CD4-positive, alpha-beta T cell (primary cell): ENCODE measurements around the gene TBCD. TPM values are rescaled to one million over a fixed set of nuclear protein-coding genes. Genes with fewer than 3 reads are reported as not detected.
A peak's percentile ranks its signal among the peaks of the same experiment; 100 is the strongest.
"Not testable (repeated sequence)": the region's sequence is repeated elsewhere in the genome, so short reads cannot be mapped to it uniquely, and the experiment has no call there.

Experiments
- ATAC-seq: fragments of 200-7000 bp; cut with Tn5 transposase; one replicate; pipeline ENCODE4 v1.10.0; 2022; ENCODE audit warnings: mild to moderate bottlenecking; ENCODE audit not compliant: poor library complexity
- CTCF ChIA-PET: fragments of 350-600 bp; sonication (Branson Sonifier 250); formaldehyde crosslinking; loops from one replicate; lab custom pipeline; 2021; ENCODE audit warnings: antibody characterized with exemption, inconsistent platforms; lab: Charles Lee
- POLR2A ChIA-PET: fragments of 350-600 bp; sonication (Branson Sonifier 250); formaldehyde crosslinking; loops from one replicate; lab custom pipeline; 2021; ENCODE audit warnings: antibody characterized with exemption, inconsistent platforms; lab: Charles Lee
- DNase-seq, 14 experiments: peaks; one replicate each; pipeline ENCODE4 v3.0.0-alpha.2; 2013 to 2020; ENCODE audit warnings: mixed read lengths in 2 of 14
- H3K27ac ChIP-seq, 2 donors: one replicate each; pipeline versions ENCODE4 v1.5.1 to v1.7.0; 2013; ENCODE audit warnings: low read length in 2 of 2, low read depth in 1 of 2, mild to moderate bottlenecking in 1 of 2
- H3K27me3 ChIP-seq, 2 experiments: 1 replicate in 1 of 2; 2 replicates in 1 of 2; pipeline versions ENCODE4 v1.6.1 to v1.7.0; 2013; ENCODE audit warnings: low read length in 2 of 2, control low read depth in 1 of 2, mild to moderate bottlenecking in 1 of 2, moderate library complexity in 1 of 2; ENCODE audit not compliant: insufficient read depth in 2 of 2, control insufficient read depth in 1 of 2
- H3K36me3 ChIP-seq: one replicate; pipeline ENCODE4 v1.6.1; 2013; ENCODE audit warnings: low read length, control low read depth; ENCODE audit not compliant: insufficient read depth
- H3K4me1 ChIP-seq: one replicate; pipeline ENCODE4 v1.6.1; 2013; ENCODE audit warnings: low read length, control low read depth; ENCODE audit not compliant: insufficient read depth
- H3K4me3 ChIP-seq: one replicate; pipeline ENCODE4 v1.5.1; 2013; ENCODE audit warnings: mild to moderate bottlenecking, low read length, moderate library complexity
- H3K9me3 ChIP-seq, 2 experiments: 1 replicate in 1 of 2; 2 replicates in 1 of 2; pipeline versions ENCODE4 v1.6.1 to v1.7.0; 2013; ENCODE audit warnings: low read length in 2 of 2, mild to moderate bottlenecking in 2 of 2, control low read depth in 1 of 2, moderate library complexity in 1 of 2; ENCODE audit not compliant: control insufficient read depth in 1 of 2, insufficient read depth in 1 of 2
- H3K27ac Mint-ChIP-seq: one replicate; pipeline ENCODE4 v1.8.0; 2020; ENCODE audit warnings: mixed read lengths
- H3K27me3 Mint-ChIP-seq: one replicate; pipeline ENCODE4 v1.8.0; 2021; ENCODE audit warnings: mixed read lengths
- H3K36me3 Mint-ChIP-seq: one replicate; pipeline ENCODE4 v1.8.0; 2021; ENCODE audit warnings: low read depth, mixed read lengths
- H3K4me1 Mint-ChIP-seq: one replicate; pipeline ENCODE4 v1.8.0; 2021; ENCODE audit warnings: low read depth, mixed read lengths
- H3K4me3 Mint-ChIP-seq: one replicate; pipeline ENCODE4 v1.8.0; 2020; ENCODE audit warnings: mild to moderate bottlenecking, mixed read lengths
- H3K9me3 Mint-ChIP-seq: one replicate; pipeline ENCODE4 v1.8.0; 2020; ENCODE audit warnings: mixed read lengths
- CTCF ChIP-seq: fragments of 200-600 bp; IDR thresholded peaks from one replicate; pipeline ENCODE4 v1.8.0; 2022; ENCODE audit warnings: antibody characterized with exemption, mild to moderate bottlenecking
- intact Hi-C, 2 experiments: fragments of 100-400 bp; cut with DNase I in 1 of 2; cut with micrococcal nuclease in 1 of 2; formaldehyde crosslinking; loops; one replicate each; pipeline versions ENCODE4 v1.15.1 to v1.9.0; 2023 to 2025; cut with DNase I, micrococcal nuclease
- total RNA-seq, 174 experiments: library from RNA in 2 of 174; stranded (reverse) in 2 of 174; gene quantifications; one replicate each; pipeline ENCODE4 v1.2.3 and lab custom pipeline; 2021 to 2026

Gene TBCD
- total RNA-seq, 2 experiments from 2014 or later: 74.6 to 80.3 TPM

GRCh38 chr17:82984751-82985427, 233.0 kb downstream of the TBCD start:
- no peak for TF ChIP-seq CTCF
- H3K4me3 Mint-ChIP-seq: peak overlapping the region; percentile 84
- ATAC-seq: peak; percentile 27

GRCh38 chr17:82985428-82985805, 233.6 kb downstream of the TBCD start:
- Histone ChIP-seq H3K4me3 (no peak overlapping the region), H3K27me3 (no peaks in the 10 kb centered on the region), H3K4me1 (peaks cover 23% of the 10 kb centered on the region), H3K27ac (no peak overlapping the region), H3K9me3 (peaks cover 0 to 6% of the 10 kb centered on the region in 2 experiments), H3K36me3 (no peaks in the 10 kb centered on the region)
- peak overlapping the region; percentile 94 for H3K27ac Mint-ChIP-seq
- no peaks in the 10 kb centered on the region for H3K27me3 Mint-ChIP-seq
- intact Hi-C loops: loop anchor here in 1 of 2 experiments (5.0 kb wide), 2 partner anchors 62 to 93 kb away; no protein-coding TSS in a partner anchor
- ChIA-PET POLR2A (interaction anchor here (1.2 to 2.2 kb wide), 3 partner anchors 22 to 85 kb away, joined by 5 to 10 read pairs (median 6); no protein-coding TSS in a partner anchor), CTCF (no interaction called here)
- H3K4me3 Mint-ChIP-seq: peak overlapping the region; percentile 84
- H3K9me3 Mint-ChIP-seq: no peaks in the 10 kb centered on the region
- H3K4me1 Mint-ChIP-seq: peaks cover 68% of the 10 kb centered on the region
- peaks cover 6% of the 10 kb centered on the region for H3K36me3 Mint-ChIP-seq
- no peak for DNase-seq
- ATAC-seq: no peak
- no peak for TF ChIP-seq CTCF

More at GRCh38 chr17:82984751-82985427, 233.0 kb downstream of the TBCD start:
- H3K27me3 ChIP-seq: no peaks in the 10 kb centered on the region
- Mint-ChIP-seq H3K27me3 (no peaks in the 10 kb centered on the region), H3K36me3 (peaks cover 6% of the 10 kb centered on the region), H3K27ac (peak overlapping the region; percentile 94), H3K4me1 (peaks cover 67% of the 10 kb centered on the region), H3K9me3 (no peaks in the 10 kb centered on the region)
- no peaks in the 10 kb centered on the region for H3K36me3 ChIP-seq
- ChIA-PET CTCF (no interaction called here), POLR2A (interaction anchor here (1.8 to 2.2 kb wide), 2 partner anchors 66 to 85 kb away, joined by 5 to 10 read pairs; no protein-coding TSS in a partner anchor)
- no peak overlapping the region for H3K27ac ChIP-seq
- peak in 1 of 14 experiments; percentile 31 for DNase-seq
- peaks cover 0 to 6% of the 10 kb centered on the region in 2 experiments for H3K9me3 ChIP-seq
- intact Hi-C loops: loop anchor here in 1 of 2 experiments (5.0 kb wide), 2 partner anchors 62 to 93 kb away; no protein-coding TSS in a partner anchor
- H3K4me3 ChIP-seq: no peak overlapping the region
- peaks cover 23% of the 10 kb centered on the region for H3K4me1 ChIP-seq

GRCh38 chr17:82985973-82986372, 234.1 kb downstream of the TBCD start:
- peaks cover 0 to 6% of the 10 kb centered on the region in 2 experiments for H3K9me3 ChIP-seq
- intact Hi-C loops: loop anchor here in 1 of 2 experiments (5.0 kb wide), 2 partner anchors 61 to 94 kb away; no protein-coding TSS in a partner anchor
- H3K27ac Mint-ChIP-seq: peak overlapping the region; percentile 94
- DNase-seq (peak; percentile 46 to 81 (median 69)), ATAC-seq (peak; percentile 90)
- H3K27me3 ChIP-seq: no peaks in the 10 kb centered on the region
- H3K4me1 ChIP-seq: peaks cover 23% of the 10 kb centered on the region
- ChIA-PET CTCF (no interaction called here), POLR2A (interaction anchor here (0.8 to 2.2 kb wide), 4 partner anchors 22 to 270 kb away, joined by 3 to 10 read pairs (median 6); partner anchors contain the start of gene FN3KRP)
- H3K9me3 Mint-ChIP-seq: no peaks in the 10 kb centered on the region
- H3K4me1 Mint-ChIP-seq: peaks cover 68% of the 10 kb centered on the region
- peak overlapping the region; percentile 21 for H3K4me3 ChIP-seq
- H3K36me3 ChIP-seq: no peaks in the 10 kb centered on the region
- no peak for TF ChIP-seq CTCF
- H3K36me3 Mint-ChIP-seq: peaks cover 6% of the 10 kb centered on the region
- peak overlapping the region in 1 of 2 donors; percentile 13 for H3K27ac ChIP-seq
- no peaks in the 10 kb centered on the region for H3K27me3 Mint-ChIP-seq
- H3K4me3 Mint-ChIP-seq: peak overlapping the region; percentile 84

GRCh38 chr17:82989051-82989450, 237.2 kb downstream of the TBCD start:
- H3K4me1 Mint-ChIP-seq: peaks cover 61% of the 10 kb centered on the region

More at GRCh38 chr17:82989051-82989450, 237.2 kb downstream of the TBCD start:
- Histone ChIP-seq H3K4me1 (peaks cover 23% of the 10 kb centered on the region), H3K9me3 (peaks cover 3 to 17% of the 10 kb centered on the region in 2 experiments)
- H3K4me3 ChIP-seq, POLR2A ChIA-PET, H3K9me3 Mint-ChIP-seq, H3K27me3 ChIP-seq, CTCF ChIA-PET, ATAC-seq, H3K27ac Mint-ChIP-seq, H3K4me3 Mint-ChIP-seq, H3K36me3 ChIP-seq, DNase-seq, H3K27ac ChIP-seq, H3K27me3 Mint-ChIP-seq: not testable (repeated sequence)
- peaks cover 35% of the 10 kb centered on the region for H3K36me3 Mint-ChIP-seq
- intact Hi-C loops: loop anchor here in 1 of 2 experiments (5.0 kb wide), 2 partner anchors 58 to 97 kb away; no protein-coding TSS in a partner anchor
